ENCODE results near the gene OSGEPL1. TPM values are rescaled to one million over a fixed set of nuclear protein-coding genes. Genes with fewer than 3 reads are reported as not detected.

The OSGEPL1 gene
- 6.8 and 9.0 TPM in 2 replicates for total RNA-seq

- no peaks in the 10 kb centered on the region for H3K27me3 ChIP-seq (ENCODE audit: control insufficient read depth, insufficient read depth, low read length)
- TF ChIP-seq CTCF (IDR thresholded peaks at IDR 0.05; ENCODE audit: insufficient read depth, low read length, poor library complexity, severe bottlenecking): peak; percentile 68
- H3K36me3 ChIP-seq (ENCODE audit: control insufficient read depth, insufficient read depth, low read length): no peaks in the 10 kb centered on the region
- H3K4me3 ChIP-seq (ENCODE audit: low read depth, low read length): peak within 1 kb of the TSS; percentile 72
- peak; percentile 77 for DNase-seq (ENCODE audit: low read depth)
Measured at GRCh38 chr2:189762551-189763298, at the start of gene OSGEPL1. TSS of gene OSGEPL1 (minus strand) at chr2:189762792. CDS start at chr2:189761640, 1,152 bp downstream.

- TF ChIP-seq CTCF (IDR thresholded peaks at IDR 0.05; ENCODE audit: insufficient read depth, low read length, poor library complexity, severe bottlenecking): no peak
- H3K36me3 ChIP-seq (ENCODE audit: control insufficient read depth, insufficient read depth, low read length): no peaks in the 10 kb centered on the region
- H3K27me3 ChIP-seq (ENCODE audit: control insufficient read depth, insufficient read depth, low read length): no peaks in the 10 kb centered on the region
Measured at GRCh38 chr2:189803431-189803830, 40.8 kb upstream of the OSGEPL1 start.

GRCh38 chr2:189802396-189802912 lies 39.9 kb upstream of the OSGEPL1 start:
- no peaks in the 10 kb centered on the region for H3K27me3 ChIP-seq (ENCODE audit: control insufficient read depth, insufficient read depth, low read length)
- TF ChIP-seq CTCF (IDR thresholded peaks at IDR 0.05; ENCODE audit: insufficient read depth, low read length, poor library complexity, severe bottlenecking): no peak
- no peaks in the 10 kb centered on the region for H3K36me3 ChIP-seq (ENCODE audit: control insufficient read depth, insufficient read depth, low read length)
- no peak overlapping the region for H3K4me3 ChIP-seq (ENCODE audit: low read depth, low read length)
- DNase-seq (ENCODE audit: low read depth): no peak

More at GRCh38 chr2:189803431-189803830, 40.8 kb upstream of the OSGEPL1 start:
- no peak overlapping the region for H3K4me3 ChIP-seq (ENCODE audit: low read depth, low read length)
- no peak for DNase-seq (ENCODE audit: low read depth)

- TF ChIP-seq CTCF (IDR thresholded peaks at IDR 0.05; ENCODE audit: insufficient read depth, low read length, poor library complexity, severe bottlenecking): no peak
- Histone ChIP-seq H3K4me3 (ENCODE audit: low read depth, low read length) (no peak overlapping the region), H3K36me3 (ENCODE audit: control insufficient read depth, insufficient read depth, low read length) (no peaks in the 10 kb centered on the region), H3K27me3 (ENCODE audit: control insufficient read depth, insufficient read depth, low read length) (no peaks in the 10 kb centered on the region)
- DNase-seq (ENCODE audit: low read depth): no peak
Measured at GRCh38 chr2:189799531-189799930, 36.9 kb upstream of the OSGEPL1 start.

- no peaks in the 10 kb centered on the region for H3K36me3 ChIP-seq (ENCODE audit: control insufficient read depth, insufficient read depth, low read length)
- no peaks in the 10 kb centered on the region for H3K27me3 ChIP-seq (ENCODE audit: control insufficient read depth, insufficient read depth, low read length)
- TF ChIP-seq CTCF (IDR thresholded peaks at IDR 0.05; ENCODE audit: insufficient read depth, low read length, poor library complexity, severe bottlenecking): no peak
- H3K4me3 ChIP-seq (ENCODE audit: low read depth, low read length): no peak overlapping the region
- DNase-seq (ENCODE audit: low read depth): no peak
Measured at GRCh38 chr2:189799030-189799331, 36.4 kb upstream of the OSGEPL1 start.

All from kidney epithelial cell (primary cell).